Central memory CD8-positive, alpha-beta T cell (primary cell): Measurements from ENCODE around the gene TEAD1.

Experiments used
- ATAC-seq: fragments of 150-1000 bp; cut with Tn5 transposase; replicated peaks from 2 replicates; pipeline ENCODE4 v1.10.0; 2022; ENCODE audit warnings: mild to moderate bottlenecking, moderate FRiP score, moderate number of reproducible peaks; ENCODE audit not compliant: poor library complexity, severe bottlenecking; ENCODE audit errors: extremely low read depth
- DNase-seq, 2 donors: peaks; one replicate each; pipeline ENCODE4 v3.0.0; 2021; ENCODE audit warnings: low spot score in 2 of 2
- H3K27ac Mint-ChIP-seq: one replicate; pipeline ENCODE4 v1.8.0; 2022; ENCODE audit warnings: low read depth, mild to moderate bottlenecking, moderate library complexity, mixed read lengths
- H3K27me3 Mint-ChIP-seq: one replicate; pipeline ENCODE4 v1.8.0; 2022; ENCODE audit warnings: mixed read lengths
- H3K36me3 Mint-ChIP-seq: one replicate; pipeline ENCODE4 v1.8.0; 2022; ENCODE audit warnings: mild to moderate bottlenecking, moderate library complexity, mixed read lengths; ENCODE audit not compliant: insufficient read depth
- H3K4me1 Mint-ChIP-seq: one replicate; pipeline ENCODE4 v1.8.0; 2022; ENCODE audit warnings: mixed read lengths
- H3K4me3 Mint-ChIP-seq: one replicate; pipeline ENCODE4 v1.8.0; 2022; ENCODE audit warnings: mild to moderate bottlenecking, moderate library complexity, mixed read lengths
- H3K9me3 Mint-ChIP-seq: one replicate; pipeline ENCODE4 v1.8.0; 2022; ENCODE audit warnings: mixed read lengths

TEAD1 gene

GRCh38 chr11:12829540-12830314 lies 155.5 kb downstream of the TEAD1 start:
- ATAC-seq, result no peak
- H3K27ac Mint-ChIP-seq, result no peak overlapping the region
- H3K27me3 Mint-ChIP-seq, result peaks cover 83% of the 10 kb centered on the region
- no peak for DNase-seq
- no peak overlapping the region for H3K4me3 Mint-ChIP-seq
- H3K36me3 Mint-ChIP-seq, result no peaks in the 10 kb centered on the region
- no peaks in the 10 kb centered on the region for H3K9me3 Mint-ChIP-seq
- H3K4me1 Mint-ChIP-seq, result peaks cover 12% of the 10 kb centered on the region

GRCh38 chr11:12831471-12832202 lies 157.4 kb downstream of the TEAD1 start:
- no peak for ATAC-seq
- H3K36me3 Mint-ChIP-seq, result no peaks in the 10 kb centered on the region
- no peak overlapping the region for H3K4me3 Mint-ChIP-seq
- H3K27me3 Mint-ChIP-seq, result peaks cover 93% of the 10 kb centered on the region
- H3K4me1 Mint-ChIP-seq, result peaks cover 12% of the 10 kb centered on the region
- H3K27ac Mint-ChIP-seq, result no peak overlapping the region
- no peak for DNase-seq
- no peaks in the 10 kb centered on the region for H3K9me3 Mint-ChIP-seq

GRCh38 chr11:12832480-12833224 lies 158.4 kb downstream of the TEAD1 start:
- peaks cover 84% of the 10 kb centered on the region for H3K27me3 Mint-ChIP-seq
- ATAC-seq, result no peak

GRCh38 chr11:12834166-12834565 lies 159.9 kb downstream of the TEAD1 start:
- DNase-seq, result no peak
- H3K27me3 Mint-ChIP-seq, result peaks cover 71% of the 10 kb centered on the region

More at GRCh38 chr11:12832480-12833224, 158.4 kb downstream of the TEAD1 start:
- H3K36me3 Mint-ChIP-seq, result no peaks in the 10 kb centered on the region
- H3K4me3 Mint-ChIP-seq, result no peak overlapping the region
- no peak for DNase-seq
- H3K27ac Mint-ChIP-seq, result no peak overlapping the region
- no peaks in the 10 kb centered on the region for H3K9me3 Mint-ChIP-seq
- H3K4me1 Mint-ChIP-seq, result peaks cover 12% of the 10 kb centered on the region

GRCh38 chr11:12834630-12835029 lies 160.4 kb downstream of the TEAD1 start:
- Mint-ChIP-seq H3K9me3 (no peaks in the 10 kb centered on the region), H3K4me3 (no peak overlapping the region), H3K27me3 (peaks cover 71% of the 10 kb centered on the region), H3K4me1 (no peaks in the 10 kb centered on the region), H3K27ac (no peak overlapping the region), H3K36me3 (no peaks in the 10 kb centered on the region)
- no peak for DNase-seq
- ATAC-seq, result no peak

More at GRCh38 chr11:12834166-12834565, 159.9 kb downstream of the TEAD1 start:
- Mint-ChIP-seq H3K9me3 (no peaks in the 10 kb centered on the region), H3K36me3 (no peaks in the 10 kb centered on the region), H3K4me3 (no peak overlapping the region), H3K4me1 (peaks cover 3% of the 10 kb centered on the region), H3K27ac (no peak overlapping the region)
- ATAC-seq, result no peak

- no peak overlapping the region for H3K4me3 Mint-ChIP-seq
- no peaks in the 10 kb centered on the region for H3K9me3 Mint-ChIP-seq
- no peaks in the 10 kb centered on the region for H3K36me3 Mint-ChIP-seq
- H3K27ac Mint-ChIP-seq, result no peak overlapping the region
- no peak for DNase-seq
- peaks cover 71% of the 10 kb centered on the region for H3K27me3 Mint-ChIP-seq
- no peak for ATAC-seq
- H3K4me1 Mint-ChIP-seq, result no peaks in the 10 kb centered on the region
These were observed 161.1 kb downstream of the TEAD1 start for GRCh38 chr11:12835286-12835685.

- Mint-ChIP-seq H3K4me3 (no peak overlapping the region), H3K36me3 (peaks cover 2% of the 10 kb centered on the region), H3K9me3 (no peaks in the 10 kb centered on the region), H3K4me1 (no peaks in the 10 kb centered on the region), H3K27ac (no peak overlapping the region), H3K27me3 (peaks cover 51% of the 10 kb centered on the region)
- DNase-seq, result no peak
- ATAC-seq, result no peak
These were observed 164.4 kb downstream of the TEAD1 start for GRCh38 chr11:12838463-12839123.

- peaks cover 39% of the 10 kb centered on the region for H3K27me3 Mint-ChIP-seq
- no peak overlapping the region for H3K4me3 Mint-ChIP-seq
- peaks cover 2% of the 10 kb centered on the region for H3K36me3 Mint-ChIP-seq
- ATAC-seq (no peak), DNase-seq (no peak)
- no peak overlapping the region for H3K27ac Mint-ChIP-seq
- no peaks in the 10 kb centered on the region for H3K4me1 Mint-ChIP-seq
- H3K9me3 Mint-ChIP-seq, result no peaks in the 10 kb centered on the region
These were observed 166.8 kb downstream of the TEAD1 start for GRCh38 chr11:12840871-12841660.

GRCh38 chr11:12841946-12842630 lies 167.9 kb downstream of the TEAD1 start:
- H3K36me3 Mint-ChIP-seq, result peaks cover 2% of the 10 kb centered on the region
- ATAC-seq, result no peak
- no peaks in the 10 kb centered on the region for H3K9me3 Mint-ChIP-seq
- no peak overlapping the region for H3K4me3 Mint-ChIP-seq
- no peak for DNase-seq
- peaks cover 43% of the 10 kb centered on the region for H3K27me3 Mint-ChIP-seq
- H3K4me1 Mint-ChIP-seq, result no peaks in the 10 kb centered on the region
- no peak overlapping the region for H3K27ac Mint-ChIP-seq

- Mint-ChIP-seq H3K4me1 (no peaks in the 10 kb centered on the region), H3K36me3 (peaks cover 2% of the 10 kb centered on the region), H3K27ac (no peak overlapping the region), H3K9me3 (no peaks in the 10 kb centered on the region), H3K4me3 (no peak overlapping the region), H3K27me3 (peaks cover 52% of the 10 kb centered on the region)
- ATAC-seq (no peak), DNase-seq (no peak)
These were observed 168.9 kb downstream of the TEAD1 start for GRCh38 chr11:12842933-12843636.

GRCh38 chr11:12845163-12845562 lies 170.9 kb downstream of the TEAD1 start:
- Mint-ChIP-seq H3K27me3 (peaks cover 58% of the 10 kb centered on the region), H3K4me3 (no peak overlapping the region), H3K4me1 (no peaks in the 10 kb centered on the region), H3K9me3 (no peaks in the 10 kb centered on the region), H3K36me3 (peaks cover 2% of the 10 kb centered on the region), H3K27ac (no peak overlapping the region)
- no peak for ATAC-seq
- no peak for DNase-seq
